Central memory CD8-positive, alpha-beta T cell (primary cell): ENCODE measurements around the gene CDK19.
"Not testable (repeated sequence)": the region's sequence is repeated elsewhere in the genome, so short reads cannot be mapped to it uniquely, and the experiment has no call there.

Source experiments
- ATAC-seq: fragments of 150-1000 bp; cut with Tn5 transposase; replicated peaks from 2 replicates; pipeline ENCODE4 v1.10.0; 2022; ENCODE audit warnings: mild to moderate bottlenecking, moderate FRiP score, moderate number of reproducible peaks; ENCODE audit not compliant: poor library complexity, severe bottlenecking; ENCODE audit errors: extremely low read depth
- DNase-seq, 2 donors: peaks; one replicate each; pipeline ENCODE4 v3.0.0; 2021; ENCODE audit warnings: low spot score in 2 of 2
- H3K27ac Mint-ChIP-seq: one replicate; pipeline ENCODE4 v1.8.0; 2022; ENCODE audit warnings: low read depth, mild to moderate bottlenecking, moderate library complexity, mixed read lengths
- H3K27me3 Mint-ChIP-seq: one replicate; pipeline ENCODE4 v1.8.0; 2022; ENCODE audit warnings: mixed read lengths
- H3K36me3 Mint-ChIP-seq: one replicate; pipeline ENCODE4 v1.8.0; 2022; ENCODE audit warnings: mild to moderate bottlenecking, moderate library complexity, mixed read lengths; ENCODE audit not compliant: insufficient read depth
- H3K4me1 Mint-ChIP-seq: one replicate; pipeline ENCODE4 v1.8.0; 2022; ENCODE audit warnings: mixed read lengths
- H3K4me3 Mint-ChIP-seq: one replicate; pipeline ENCODE4 v1.8.0; 2022; ENCODE audit warnings: mild to moderate bottlenecking, moderate library complexity, mixed read lengths
- H3K9me3 Mint-ChIP-seq: one replicate; pipeline ENCODE4 v1.8.0; 2022; ENCODE audit warnings: mixed read lengths

Gene CDK19

GRCh38 chr6:110815411-110816409 is at the start of gene CDK19:
Gene CDK19 (minus strand): TSS chr6:110815469. CDS start chr6:110815136, 333 bp downstream.
- H3K36me3 Mint-ChIP-seq = peaks cover 12% of the 10 kb centered on the region
- peaks cover 25% of the 10 kb centered on the region for H3K4me1 Mint-ChIP-seq

DNA sequence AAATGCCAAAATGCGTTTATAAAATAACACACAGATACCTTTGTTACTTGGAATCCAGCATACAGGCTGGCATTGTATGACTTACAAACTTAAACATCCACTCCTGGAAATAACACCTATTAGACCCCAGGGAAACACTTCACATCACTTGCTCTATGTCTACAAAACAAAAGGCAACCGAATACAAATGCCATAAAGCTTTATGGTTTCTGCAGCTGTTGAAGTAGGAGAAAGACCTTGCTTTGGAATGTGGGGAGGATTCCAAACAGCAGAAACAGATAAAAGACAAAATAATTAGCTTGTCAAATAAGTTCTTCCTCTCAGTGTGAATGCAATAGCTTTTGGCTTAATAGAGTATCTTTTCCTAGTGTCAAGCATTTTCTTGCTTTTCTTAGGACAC is 49.6 kb upstream of the CDK19 start:
- DNase-seq = no peak
- Mint-ChIP-seq H3K9me3 (no peaks in the 10 kb centered on the region), H3K36me3 (no peaks in the 10 kb centered on the region), H3K27ac (no peak overlapping the region), H3K27me3 (no peaks in the 10 kb centered on the region), H3K4me1 (peaks cover 5% of the 10 kb centered on the region), H3K4me3 (no peak overlapping the region)
- no peak for ATAC-seq

More at GRCh38 chr6:110815411-110816409, at the start of gene CDK19:
- Mint-ChIP-seq H3K9me3 (no peaks in the 10 kb centered on the region), H3K27ac (peak within 1 kb of the TSS; percentile 92), H3K4me3 (peak within 1 kb of the TSS; percentile 95), H3K27me3 (no peaks in the 10 kb centered on the region)
- ATAC-seq (peak; percentile 85), DNase-seq (peak; percentile 96 to 97)

DNA sequence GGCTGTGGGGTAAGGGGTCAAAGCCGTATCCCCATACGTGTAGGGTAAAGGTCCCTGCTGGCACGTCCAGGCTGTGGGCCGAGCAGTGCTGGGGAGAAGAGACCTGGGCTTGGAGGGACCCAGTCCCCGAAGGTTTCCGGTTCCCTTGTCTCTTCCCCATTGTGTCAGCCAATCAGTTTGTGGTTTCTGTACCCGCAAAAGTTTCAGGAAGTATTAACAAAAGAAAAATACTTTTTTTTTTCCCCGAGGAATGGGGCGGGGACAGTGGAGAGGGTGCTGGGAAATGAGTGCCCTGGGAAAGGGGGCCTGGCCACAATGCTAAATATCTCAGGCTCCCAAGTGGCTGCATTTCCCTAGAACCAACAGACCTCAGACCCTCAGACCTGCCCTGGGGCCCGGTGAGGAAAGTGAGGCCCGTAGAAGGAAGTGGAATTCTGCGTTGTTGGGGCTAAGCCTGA is 44.1 kb upstream of the CDK19 start:
- H3K36me3 Mint-ChIP-seq = no peaks in the 10 kb centered on the region
- no peak for DNase-seq
- no peak for ATAC-seq
- no peaks in the 10 kb centered on the region for H3K9me3 Mint-ChIP-seq
- no peaks in the 10 kb centered on the region for H3K27me3 Mint-ChIP-seq
- no peaks in the 10 kb centered on the region for H3K4me1 Mint-ChIP-seq
- no peak overlapping the region for H3K27ac Mint-ChIP-seq
- H3K4me3 Mint-ChIP-seq = no peak overlapping the region

- no peaks in the 10 kb centered on the region for H3K36me3 Mint-ChIP-seq
- H3K27me3 Mint-ChIP-seq = no peaks in the 10 kb centered on the region
- H3K9me3 Mint-ChIP-seq = no peaks in the 10 kb centered on the region
- H3K4me1 Mint-ChIP-seq = no peaks in the 10 kb centered on the region
- ATAC-seq (no peak), DNase-seq (no peak)
- H3K4me3 Mint-ChIP-seq = no peak overlapping the region
- H3K27ac Mint-ChIP-seq = no peak overlapping the region
These were observed 43.4 kb upstream of the CDK19 start for GRCh38 chr6:110858562-110859214.

DNA sequence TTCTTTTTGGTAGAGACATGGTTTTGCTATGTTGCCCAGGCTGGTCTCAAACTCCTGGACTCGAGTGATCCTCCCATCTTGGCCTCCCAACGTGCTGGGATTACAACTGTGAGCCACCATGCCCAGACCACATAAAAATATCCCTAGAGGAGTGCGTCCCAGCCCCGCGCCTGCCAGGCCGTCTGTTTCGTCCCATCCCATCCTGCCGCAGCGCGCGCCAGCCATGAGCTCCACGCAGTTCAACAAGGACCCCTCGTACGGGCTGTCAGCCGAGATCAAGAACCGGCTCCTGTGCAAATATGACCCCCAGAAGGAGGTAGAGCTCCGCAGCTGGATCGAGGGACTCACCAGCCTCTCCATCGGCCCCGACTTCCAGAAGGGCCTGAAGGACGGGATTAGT is 42.7 kb upstream of the CDK19 start:
- no peak overlapping the region for H3K4me3 Mint-ChIP-seq
- H3K9me3 Mint-ChIP-seq = no peaks in the 10 kb centered on the region
- no peaks in the 10 kb centered on the region for H3K27me3 Mint-ChIP-seq
- H3K36me3 Mint-ChIP-seq = no peaks in the 10 kb centered on the region
- no peaks in the 10 kb centered on the region for H3K4me1 Mint-ChIP-seq
- DNase-seq (no peak), ATAC-seq (no peak)
- no peak overlapping the region for H3K27ac Mint-ChIP-seq

DNA sequence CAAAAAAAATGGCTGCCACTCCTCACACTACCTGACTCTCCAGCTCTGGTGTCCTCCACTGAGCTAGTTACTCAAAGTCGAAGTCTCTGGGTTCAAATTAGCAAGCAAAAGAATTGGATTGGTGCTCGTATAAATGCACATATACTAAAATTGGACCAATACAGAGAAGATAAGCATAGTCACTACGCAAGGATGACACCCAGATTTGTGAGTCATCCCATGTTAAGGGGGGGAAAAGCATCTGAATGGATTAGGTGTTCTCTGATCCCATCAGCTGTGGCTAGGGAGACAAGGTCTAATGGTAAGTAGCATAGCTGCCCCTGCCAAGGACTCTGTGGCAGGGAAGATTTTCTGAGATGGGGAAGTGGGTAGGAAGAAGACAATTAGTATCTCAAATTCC is 41.0 kb upstream of the CDK19 start:
- H3K36me3 Mint-ChIP-seq = no peaks in the 10 kb centered on the region
- DNase-seq = no peak
- ATAC-seq = no peak
- no peak overlapping the region for H3K27ac Mint-ChIP-seq
- H3K9me3 Mint-ChIP-seq = no peaks in the 10 kb centered on the region
- H3K27me3 Mint-ChIP-seq = no peaks in the 10 kb centered on the region
- H3K4me1 Mint-ChIP-seq = no peaks in the 10 kb centered on the region
- no peak overlapping the region for H3K4me3 Mint-ChIP-seq

GRCh38 chr6:110853754-110854477 is 38.6 kb upstream of the CDK19 start:
- ATAC-seq = no peak
- no peaks in the 10 kb centered on the region for H3K27me3 Mint-ChIP-seq
- DNase-seq = no peak
- no peaks in the 10 kb centered on the region for H3K9me3 Mint-ChIP-seq
- no peaks in the 10 kb centered on the region for H3K4me1 Mint-ChIP-seq
- H3K4me3 Mint-ChIP-seq = no peak overlapping the region
- H3K36me3 Mint-ChIP-seq = peaks cover 2% of the 10 kb centered on the region
- H3K27ac Mint-ChIP-seq = no peak overlapping the region

- H3K9me3 Mint-ChIP-seq = no peaks in the 10 kb centered on the region
- H3K27ac Mint-ChIP-seq = no peak overlapping the region
- DNase-seq = no peak
- no peaks in the 10 kb centered on the region for H3K27me3 Mint-ChIP-seq
- H3K4me1 Mint-ChIP-seq = no peaks in the 10 kb centered on the region
- no peak overlapping the region for H3K4me3 Mint-ChIP-seq
- no peak for ATAC-seq
- H3K36me3 Mint-ChIP-seq = peaks cover 2% of the 10 kb centered on the region
These were observed 37.5 kb upstream of the CDK19 start for GRCh38 chr6:110852773-110853172.

GRCh38 chr6:110849781-110850180 is 34.5 kb upstream of the CDK19 start:
- DNase-seq = no peak
- no peaks in the 10 kb centered on the region for H3K27me3 Mint-ChIP-seq
- H3K4me3 Mint-ChIP-seq = no peak overlapping the region
- no peak overlapping the region for H3K27ac Mint-ChIP-seq
- peaks cover 2% of the 10 kb centered on the region for H3K36me3 Mint-ChIP-seq
- H3K9me3 Mint-ChIP-seq = no peaks in the 10 kb centered on the region
- no peak for ATAC-seq
- no peaks in the 10 kb centered on the region for H3K4me1 Mint-ChIP-seq

DNA sequence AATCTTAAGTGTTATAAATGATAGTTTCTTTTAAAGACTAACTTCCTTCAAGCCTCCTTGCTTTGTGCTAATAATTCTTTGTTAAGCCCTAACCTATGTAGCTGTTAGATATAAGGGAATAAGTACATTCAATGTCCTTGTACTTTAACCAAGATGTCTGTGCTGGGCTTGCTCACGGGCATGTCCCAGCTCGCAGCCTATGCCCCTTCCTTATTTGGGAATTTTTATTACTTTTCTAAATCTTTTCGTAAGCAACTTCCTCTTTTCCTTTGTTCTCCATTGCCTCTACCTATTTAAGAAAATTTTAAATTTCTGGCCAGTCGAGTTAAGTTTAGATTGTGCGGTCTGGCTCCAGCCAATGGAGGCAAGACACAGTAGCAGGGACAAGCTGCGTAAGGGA is 26.0 kb upstream of the CDK19 start:
- Mint-ChIP-seq H3K27ac (no peak overlapping the region), H3K4me1 (no peaks in the 10 kb centered on the region), H3K27me3 (no peaks in the 10 kb centered on the region), H3K9me3 (no peaks in the 10 kb centered on the region), H3K36me3 (peaks cover 2% of the 10 kb centered on the region), H3K4me3 (no peak overlapping the region)
- DNase-seq = no peak
- ATAC-seq = no peak

- H3K4me1 Mint-ChIP-seq, H3K9me3 Mint-ChIP-seq, H3K27me3 Mint-ChIP-seq, ATAC-seq, H3K4me3 Mint-ChIP-seq, H3K27ac Mint-ChIP-seq, DNase-seq, H3K36me3 Mint-ChIP-seq: not testable (repeated sequence)
These were observed 20.5 kb upstream of the CDK19 start for GRCh38 chr6:110835751-110836150.

DNA sequence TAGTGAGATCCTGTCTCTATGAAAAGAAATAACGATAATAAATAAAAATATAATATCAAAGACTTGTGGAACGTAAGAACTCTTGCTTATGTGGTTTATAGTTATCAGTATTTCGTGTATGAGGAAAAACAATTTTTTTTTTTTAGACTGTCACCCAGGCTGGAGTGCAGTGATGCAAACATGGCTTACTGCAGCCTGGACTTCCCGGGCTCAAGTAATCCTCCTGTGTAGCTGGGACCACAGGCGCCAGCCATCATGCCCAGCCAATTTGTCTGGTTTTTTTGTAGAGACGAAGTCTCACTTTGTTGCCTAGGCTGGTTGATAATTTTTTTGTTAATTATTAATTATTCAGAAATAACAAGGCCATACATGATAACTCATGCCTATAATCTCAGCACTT is 18.6 kb upstream of the CDK19 start:
- ATAC-seq (no peak), DNase-seq (no peak)
- Mint-ChIP-seq H3K4me1 (no peaks in the 10 kb centered on the region), H3K9me3 (no peaks in the 10 kb centered on the region), H3K27ac (no peak overlapping the region), H3K4me3 (no peak overlapping the region), H3K27me3 (no peaks in the 10 kb centered on the region), H3K36me3 (no peaks in the 10 kb centered on the region)
